NCI-H2029 treated with DMSO at 0.1 percent for 48 hours (cell line): Measurements from ENCODE around the gene JSRP1.

Experiments
- DNase-seq: peaks from one replicate; lab custom pipeline; 2025; lab: John Stamatoyannopoulos, UW

JSRP1 gene, protein sequence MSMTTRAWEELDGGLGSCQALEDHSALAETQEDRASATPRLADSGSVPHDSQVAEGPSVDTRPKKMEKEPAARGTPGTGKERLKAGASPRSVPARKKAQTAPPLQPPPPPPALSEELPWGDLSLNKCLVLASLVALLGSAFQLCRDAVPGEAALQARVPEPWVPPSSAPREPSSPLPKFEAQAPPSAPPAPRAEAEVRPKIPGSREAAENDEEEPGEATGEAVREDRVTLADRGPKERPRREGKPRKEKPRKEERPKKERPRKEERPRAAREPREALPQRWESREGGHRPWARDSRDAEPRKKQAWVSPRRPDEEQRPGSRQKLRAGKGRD

DNA sequence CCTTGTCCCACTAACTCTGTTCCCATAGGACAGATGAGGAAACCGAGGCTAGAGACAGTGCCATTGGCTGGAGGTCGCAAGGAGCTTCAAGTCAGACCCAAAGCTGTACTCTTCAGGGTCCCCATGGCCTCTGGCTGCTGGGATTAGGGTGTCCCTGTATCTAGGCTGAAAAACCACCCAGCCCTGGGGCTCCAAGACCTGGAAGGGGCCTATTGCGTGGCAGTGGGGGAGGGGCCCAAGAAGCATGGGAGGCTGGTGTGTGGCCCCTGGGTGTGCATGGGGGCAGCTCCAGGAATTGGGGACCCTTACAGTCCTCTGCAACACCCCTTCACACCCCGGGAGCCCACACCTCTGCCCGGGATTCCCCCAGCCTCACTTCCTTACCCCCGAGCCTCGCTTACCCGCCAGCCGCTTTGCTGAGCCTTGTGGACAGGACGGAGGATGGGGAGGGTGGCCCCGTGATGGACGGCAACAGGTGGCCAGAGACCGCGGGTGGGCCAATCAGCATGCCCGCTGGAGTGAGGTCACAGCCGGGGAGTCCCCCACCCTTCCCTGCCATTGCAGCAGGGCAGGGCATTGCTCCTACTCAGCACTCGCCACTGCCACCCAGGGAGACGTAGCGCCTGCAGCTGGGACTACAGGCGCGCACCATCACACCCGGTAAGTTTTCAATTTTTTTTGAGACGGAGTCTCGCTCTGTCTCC lies at the start of gene JSRP1:
JSRP1 (minus strand) TSS at position 436 of the 704 bp plus-strand sequence. CDS start 1,103 bp downstream, outside the sequence.
- DNase-seq: peak; percentile 39

DNA sequence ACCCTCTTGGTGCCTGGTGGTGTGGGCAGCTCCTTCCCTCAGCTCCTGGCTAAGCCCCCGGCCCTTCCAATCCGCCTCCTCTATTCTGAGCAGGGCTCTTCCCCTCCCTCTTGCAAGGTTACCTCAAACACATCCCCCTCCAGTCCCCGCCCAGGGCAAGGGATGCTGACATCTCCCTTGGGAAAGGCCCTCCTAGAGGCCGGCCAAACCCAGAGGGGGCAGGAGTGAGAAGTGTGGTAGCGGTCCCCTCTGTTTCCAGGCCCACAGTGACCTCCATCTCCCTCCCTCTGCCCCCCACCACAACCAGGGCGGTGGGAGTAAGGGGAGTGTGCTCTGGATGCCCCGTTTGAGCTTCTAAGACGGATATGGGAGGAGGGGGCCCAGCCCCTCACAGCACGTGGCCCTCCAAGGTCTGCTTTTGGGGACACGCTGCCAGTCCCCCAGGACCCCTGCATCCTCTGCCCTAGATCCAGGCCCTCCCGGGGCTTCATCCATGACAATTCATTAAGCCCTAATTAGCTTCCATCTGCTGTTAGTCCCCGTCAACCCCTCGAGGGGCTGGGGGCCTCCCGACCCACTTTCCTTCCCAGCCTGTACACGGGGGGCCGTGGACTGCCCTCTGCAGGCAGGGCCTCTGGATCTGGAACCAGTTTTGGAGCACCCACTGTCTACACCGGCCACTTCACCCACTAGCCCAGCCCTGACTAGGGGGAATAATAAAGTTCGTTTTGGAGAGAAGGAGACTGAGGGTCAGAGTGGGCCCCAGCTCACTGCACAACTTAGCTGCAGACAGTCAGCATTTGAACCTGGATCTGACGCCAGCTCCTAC lies 49.4 kb upstream of the JSRP1 start:
- DNase-seq: no peak

DNA sequence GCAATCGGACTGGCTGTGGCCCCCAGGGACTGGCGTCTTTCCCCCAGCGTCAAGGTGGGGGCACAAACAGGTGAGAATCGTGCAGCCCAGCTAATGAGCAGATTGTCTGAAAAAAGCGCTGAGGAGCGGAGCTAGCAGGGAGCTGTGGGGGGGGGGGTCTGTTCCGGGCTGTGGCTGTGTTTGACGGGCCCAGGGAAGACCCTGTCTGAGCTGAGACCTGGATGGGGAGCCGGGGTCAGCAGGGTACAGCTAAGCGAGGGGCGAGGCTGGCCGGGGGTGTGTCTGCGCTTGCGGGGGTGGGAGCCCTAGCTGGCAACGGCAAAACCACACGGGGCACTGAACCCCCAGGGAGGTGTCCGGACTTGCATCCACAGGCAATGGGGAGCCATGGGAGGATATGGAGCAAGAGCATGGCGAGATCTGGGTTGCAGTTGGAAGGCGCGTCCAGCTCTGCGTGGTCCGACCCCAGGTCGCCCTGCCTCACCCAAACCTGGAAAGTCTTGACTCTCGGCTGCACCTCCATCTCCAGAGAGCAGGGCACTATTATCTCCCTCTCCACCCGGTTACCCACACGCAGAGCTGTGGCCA lies 47.1 kb upstream of the JSRP1 start:
- DNase-seq: no peak

DNA sequence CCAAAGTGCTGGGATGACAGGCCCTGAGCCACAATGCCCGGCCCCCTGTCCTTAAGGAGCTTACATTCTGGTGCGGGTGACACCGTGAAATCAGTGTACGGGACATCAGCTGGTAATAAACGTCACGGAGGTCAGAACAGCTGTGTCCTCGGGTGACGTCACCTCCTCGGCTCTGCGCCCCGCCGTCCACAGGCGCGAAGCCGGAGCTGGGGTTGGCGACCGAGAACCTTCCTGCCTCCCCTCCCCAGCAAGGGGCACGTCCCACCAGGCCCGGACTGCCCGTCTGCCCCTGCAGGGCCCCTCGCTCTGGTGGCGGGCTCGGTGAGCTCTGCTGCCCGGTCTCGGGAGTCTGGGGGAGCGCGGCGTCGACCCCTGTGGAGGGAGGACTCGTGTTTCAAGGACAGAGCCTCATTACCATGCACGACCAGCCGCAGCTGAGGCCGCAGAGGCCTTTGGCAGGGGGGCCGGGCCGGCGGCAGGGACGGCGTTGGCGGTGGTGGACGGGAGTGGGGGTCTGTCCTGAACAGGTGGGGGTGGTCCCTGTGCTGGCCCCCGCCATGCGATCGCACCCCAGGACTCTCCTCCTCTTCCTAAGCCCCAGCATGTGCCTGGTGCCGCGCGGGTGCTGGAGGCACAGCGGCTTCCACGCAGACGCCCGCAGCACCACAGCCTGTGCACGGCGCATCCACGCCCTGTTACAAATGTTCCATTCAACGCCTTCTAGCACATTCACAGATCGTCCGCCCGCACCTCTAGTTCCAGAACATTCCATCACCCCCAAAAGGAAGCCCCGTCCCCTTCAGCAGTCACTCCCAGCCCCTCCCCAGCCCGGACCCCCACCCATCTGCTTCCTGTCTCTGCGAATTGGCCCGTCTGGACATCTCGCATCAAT lies 46.3 kb upstream of the JSRP1 start:
- no peak for DNase-seq

DNA sequence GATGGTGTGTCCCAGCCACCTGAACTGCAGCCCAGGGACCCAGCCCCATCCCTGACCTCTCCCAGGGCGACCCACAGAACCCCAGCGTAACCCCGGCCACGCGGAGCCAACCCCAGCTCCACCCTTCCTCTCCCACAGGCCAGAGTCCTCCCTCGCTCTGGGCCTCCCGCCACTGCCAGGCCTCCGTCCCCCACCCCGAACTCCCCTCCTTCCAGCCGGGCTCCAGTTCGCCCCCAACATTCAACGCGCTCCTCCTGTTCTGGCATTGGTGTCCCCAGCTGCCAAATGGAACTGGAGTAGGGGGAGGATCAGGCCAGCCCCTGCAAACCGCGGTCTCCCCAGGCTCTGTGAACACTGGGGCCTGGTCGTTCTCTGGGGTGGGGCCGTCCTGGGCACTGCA lies 44.3 kb upstream of the JSRP1 start:
- DNase-seq: no peak

DNA sequence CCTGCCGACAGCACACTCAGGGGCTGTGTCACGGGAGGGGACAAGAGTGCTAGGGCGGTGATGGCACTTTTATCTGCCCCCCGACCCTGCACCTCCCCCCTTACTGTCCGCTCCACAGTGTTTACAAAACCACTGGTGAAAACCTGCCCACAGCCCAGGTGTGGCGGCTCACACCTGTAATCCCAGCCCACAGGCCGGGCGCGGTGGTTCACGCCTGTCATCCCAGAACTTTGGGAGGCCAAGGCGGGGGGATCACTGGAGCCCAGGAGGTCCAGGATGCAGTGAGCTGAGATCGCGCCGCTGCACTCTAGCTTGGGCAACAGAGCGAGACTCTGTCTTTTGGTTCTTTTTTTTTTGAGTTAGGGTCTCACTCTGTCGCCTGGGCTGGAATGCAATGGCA lies 39.9 kb upstream of the JSRP1 start:
- DNase-seq: no peak

DNA sequence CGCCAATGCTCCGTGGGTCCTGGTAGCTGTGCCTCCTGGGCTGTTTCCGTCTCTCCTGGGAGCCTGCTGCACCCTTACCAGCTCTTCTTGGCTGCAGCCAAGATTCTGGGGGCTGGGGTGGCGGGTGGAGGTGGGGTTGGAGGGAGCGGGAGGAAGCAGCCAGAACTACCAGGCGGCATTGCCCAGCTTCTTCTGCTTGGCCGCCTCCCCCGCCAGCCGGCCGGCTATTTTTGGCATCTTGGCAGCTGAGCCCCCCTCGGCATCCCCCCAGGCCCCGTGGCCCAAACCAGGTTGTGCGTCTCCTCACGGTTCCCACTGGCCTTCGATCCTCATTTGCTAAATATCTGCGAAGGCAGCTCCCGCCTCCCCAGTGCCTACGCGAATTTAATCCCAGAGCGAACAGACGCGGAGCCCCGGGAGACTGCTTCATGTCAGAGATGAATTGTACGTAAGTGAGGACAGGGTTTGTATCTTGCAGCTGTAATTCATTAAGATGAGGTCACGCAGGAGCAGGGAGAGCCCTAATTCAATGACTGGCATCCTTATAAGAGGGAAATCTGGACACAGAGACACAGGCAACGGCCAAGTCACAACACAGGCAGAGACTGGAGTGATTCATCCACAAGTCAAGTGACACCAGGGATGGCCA lies 38.6 kb upstream of the JSRP1 start:
- no peak for DNase-seq

DNA sequence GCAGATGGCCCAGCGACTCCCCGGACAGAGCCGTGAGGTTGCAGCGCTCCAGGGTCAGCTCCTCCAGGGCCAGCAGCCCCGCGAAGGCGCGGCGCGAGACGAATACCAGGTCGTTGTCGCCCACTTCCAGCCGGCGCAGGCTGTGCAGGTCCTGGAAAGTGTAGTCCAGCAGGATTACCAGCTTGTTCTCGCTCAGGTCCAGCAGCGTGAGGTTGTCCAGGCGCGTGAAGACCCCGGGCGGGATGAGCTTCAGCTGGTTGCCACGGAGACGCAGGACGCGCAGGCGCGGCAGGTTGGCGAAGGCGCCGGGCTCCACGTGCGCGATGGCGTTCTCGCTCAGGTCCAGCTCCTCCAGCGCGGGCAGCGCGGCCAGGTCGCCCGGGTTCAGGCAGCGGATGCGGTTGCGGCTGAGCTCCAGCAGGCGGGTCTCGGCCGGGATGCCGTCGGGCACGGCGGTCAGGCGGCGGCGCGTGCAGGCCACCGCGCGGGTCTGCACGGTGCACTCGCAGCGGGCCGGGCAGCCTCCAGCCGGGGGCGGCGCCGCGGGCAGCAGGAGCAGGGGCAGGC lies 35.1 kb upstream of the JSRP1 start:
- no peak for DNase-seq

DNA sequence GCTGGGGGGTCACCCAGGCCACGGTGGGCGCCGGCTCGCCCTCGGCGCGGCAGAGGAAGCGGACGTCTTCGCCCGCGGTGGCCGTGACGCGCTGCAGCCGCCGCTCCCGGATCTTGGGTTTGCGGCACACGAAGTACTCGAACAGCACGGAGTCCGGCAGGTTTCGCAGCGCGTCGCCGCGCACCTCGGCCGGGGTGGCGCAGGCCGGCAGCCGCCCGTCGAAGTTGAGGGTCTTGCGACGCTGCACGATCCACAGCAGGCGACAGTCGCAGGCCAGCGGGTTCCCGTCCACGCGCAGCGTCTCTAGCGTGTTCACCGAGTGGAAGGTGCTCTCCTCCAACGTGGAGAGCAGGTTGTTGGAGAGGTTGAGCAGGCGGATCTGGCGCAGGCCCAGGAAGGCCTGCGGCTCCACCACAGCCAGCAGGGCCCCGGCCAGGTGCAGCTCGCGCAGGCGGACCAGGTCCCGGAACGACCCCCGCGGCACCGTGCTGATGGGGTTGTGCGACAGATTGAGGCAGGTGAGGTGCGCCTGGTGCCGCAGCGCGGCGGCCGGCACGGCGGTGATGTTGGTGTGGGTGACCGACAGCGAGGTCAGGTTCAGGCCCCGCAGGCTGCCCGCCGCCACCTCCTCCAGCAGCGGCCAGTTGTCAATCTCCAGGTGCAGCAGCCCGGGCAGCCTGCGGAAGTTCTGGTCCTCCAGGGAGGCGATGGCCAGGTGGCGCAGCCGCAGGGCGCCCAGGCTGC lies 34.4 kb upstream of the JSRP1 start:
- DNase-seq: no peak

DNA sequence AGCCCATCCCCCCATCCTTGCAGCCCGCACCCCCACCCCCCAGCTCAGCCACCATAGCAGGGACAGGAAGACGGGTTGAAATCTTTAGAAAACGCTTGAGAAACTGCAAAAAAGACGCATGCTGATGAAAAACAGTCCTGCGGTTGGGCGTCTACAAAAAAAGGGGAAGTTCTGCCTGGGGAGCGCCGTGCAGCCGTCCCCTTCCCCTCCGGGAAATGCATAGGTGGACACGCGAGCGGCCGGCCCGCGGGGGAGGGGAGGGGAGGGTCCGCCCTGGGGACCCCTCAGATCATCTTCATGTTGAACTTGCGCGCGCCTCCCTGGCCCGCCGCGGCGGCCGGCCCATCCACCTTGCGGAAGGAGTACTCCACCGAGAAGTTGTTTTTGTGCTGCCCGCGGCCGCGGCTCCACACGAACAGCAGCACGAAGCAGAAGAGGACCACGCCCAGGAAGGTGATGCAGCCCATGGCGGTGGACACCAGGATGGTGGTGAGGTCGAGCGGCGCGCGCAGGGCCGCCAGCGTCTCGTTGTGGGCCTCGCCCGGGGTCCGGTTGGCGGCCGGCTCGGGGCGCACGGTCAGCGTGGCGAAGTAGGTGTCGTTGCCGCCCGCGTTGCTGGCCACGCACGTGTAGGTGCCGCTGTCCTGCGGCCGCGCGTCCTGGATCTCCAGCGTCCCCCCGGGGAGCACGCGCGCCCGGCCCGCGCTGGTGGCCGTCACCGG lies 33.7 kb upstream of the JSRP1 start:
- no peak for DNase-seq

DNA sequence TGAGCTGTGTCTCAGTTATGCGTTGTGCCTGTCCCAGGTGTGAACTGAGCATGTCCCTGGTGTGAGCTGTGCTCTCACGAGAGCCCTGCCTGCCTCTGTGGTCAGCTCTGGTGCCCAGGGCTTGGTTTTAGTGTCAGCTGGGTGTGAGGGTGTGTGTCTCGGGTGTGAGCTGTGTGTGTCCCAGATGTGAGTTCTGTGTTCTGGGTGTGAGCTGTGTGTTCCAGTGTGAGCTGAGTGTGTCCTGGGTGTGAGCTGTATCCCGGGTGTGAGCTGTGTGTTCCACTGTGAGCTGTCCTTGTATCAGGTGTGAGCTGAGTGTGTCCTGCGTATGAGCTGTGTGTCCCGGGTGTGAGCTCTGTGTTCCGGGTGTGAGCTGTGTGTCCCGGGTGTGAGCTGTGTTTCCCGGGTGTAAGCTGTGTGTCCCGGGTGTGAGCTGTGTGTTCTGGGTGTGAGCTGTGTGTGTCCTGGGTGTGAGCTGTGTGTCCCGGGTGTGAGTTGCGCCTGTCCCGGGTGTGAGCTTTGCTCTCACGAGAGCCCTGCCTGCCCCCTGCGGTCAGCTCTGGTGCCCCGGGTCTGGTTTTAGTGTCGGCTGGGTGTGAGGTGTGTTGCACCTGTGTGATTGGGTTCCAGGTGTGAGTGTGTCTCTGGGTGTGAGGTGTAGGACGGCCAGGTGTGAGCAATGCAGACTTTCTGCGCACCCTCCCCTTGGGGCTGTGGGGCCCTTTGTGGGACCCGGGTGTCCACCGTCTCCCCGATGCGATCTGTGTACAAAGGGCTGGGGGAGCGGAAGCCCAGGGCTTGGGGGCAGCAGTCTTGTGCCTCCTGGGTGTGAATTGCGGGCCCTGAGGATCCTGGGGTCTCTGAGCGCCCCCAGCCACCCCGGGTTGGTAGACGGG lies 32.8 kb upstream of the JSRP1 start:
- no peak for DNase-seq

DNA sequence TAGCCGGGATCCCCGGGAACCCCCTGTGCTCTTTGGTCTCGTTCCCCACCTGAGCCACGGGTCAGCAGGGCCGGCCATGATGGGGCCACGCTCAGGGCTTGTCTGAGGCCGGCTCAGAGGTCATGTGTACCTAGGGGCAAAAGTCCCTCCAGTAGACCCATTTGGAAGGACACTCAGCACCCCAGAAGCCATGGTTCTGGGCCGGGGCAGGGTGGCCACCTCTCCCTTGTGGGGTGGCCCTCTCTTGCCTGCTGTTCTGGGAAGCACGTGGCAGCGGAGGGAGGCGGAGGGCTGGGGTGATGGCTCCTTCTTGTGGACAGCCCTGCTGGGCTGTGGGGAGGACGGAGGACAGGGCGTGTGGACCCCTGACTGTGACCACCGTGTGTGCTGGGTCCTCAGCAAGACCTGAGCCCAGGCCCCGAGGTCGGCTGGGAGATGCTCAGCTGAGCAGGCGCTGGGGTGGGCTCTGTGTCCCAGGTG lies 32.2 kb upstream of the JSRP1 start:
- no peak for DNase-seq

DNA sequence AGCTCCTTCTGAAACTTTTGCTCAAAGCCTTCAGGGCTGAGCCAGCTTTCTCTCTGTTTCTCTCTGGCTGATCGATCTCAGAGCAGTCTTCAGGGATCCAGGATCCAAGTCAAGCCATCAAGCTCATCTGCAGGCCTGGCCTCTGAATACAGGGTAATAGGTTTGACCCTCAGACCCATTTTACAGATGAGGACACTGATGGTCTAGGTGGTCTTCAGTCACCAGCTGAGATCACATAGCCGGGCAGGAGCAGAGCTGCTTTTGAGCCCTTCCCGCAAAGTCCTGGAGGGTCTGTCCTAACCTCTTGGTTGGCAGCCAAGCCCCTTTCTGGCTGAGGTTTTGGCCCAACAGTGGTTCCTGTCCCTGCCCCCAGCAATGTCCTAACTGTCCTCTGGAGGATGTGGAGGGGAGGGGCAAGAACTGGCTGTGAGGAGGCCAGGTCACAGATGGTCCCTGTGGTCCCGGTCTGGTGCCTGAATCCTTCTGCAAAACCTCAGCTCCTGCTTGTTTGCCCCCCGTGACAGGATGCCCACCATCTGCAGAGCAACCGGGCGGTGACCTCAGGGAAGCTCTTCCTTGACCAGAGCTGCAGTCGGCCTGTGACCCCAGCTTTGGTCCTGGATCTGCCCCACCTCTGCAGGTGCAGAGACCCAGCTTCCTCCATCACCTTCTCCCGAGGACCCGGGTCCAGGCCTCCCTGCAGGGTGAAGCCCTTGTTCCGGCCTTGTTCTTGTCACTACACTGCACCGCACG lies 31.5 kb upstream of the JSRP1 start:
- no peak for DNase-seq

DNA sequence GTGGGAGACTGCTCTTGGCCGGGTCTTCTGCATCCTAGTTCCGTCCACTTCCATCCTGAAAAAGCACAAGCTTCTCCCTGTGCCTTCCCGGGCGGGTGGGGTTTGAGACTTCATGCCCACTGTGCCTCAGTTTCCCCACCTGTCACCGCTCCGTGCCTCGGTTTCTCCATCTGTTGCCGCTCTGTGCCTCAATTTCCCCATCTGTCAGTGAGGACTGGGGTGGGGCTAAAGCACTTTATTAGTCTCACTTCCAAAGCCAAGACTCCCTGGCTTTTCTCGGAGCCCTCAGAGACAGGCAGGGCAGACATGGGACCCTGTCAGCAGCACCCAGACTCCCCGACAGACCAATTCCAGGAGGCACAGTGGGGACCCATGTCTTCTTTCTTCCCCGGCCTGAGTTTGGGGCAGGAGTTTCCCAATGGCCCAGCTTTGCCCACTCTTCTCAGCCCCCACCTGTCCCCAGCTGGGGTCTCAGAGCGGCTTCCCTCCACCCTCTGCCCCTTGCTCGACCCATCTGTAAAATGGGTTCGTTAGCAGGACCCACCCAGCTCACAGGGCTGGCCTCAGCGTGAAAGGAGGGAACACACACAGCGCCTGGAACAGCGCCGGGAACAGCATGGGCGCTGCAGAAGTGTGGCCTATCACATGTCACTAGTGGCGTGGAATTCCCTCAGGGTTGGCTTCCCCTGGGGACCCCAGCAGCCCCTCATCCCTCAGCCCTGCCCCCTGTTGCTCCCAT lies 30.4 kb upstream of the JSRP1 start:
- no peak for DNase-seq

DNA sequence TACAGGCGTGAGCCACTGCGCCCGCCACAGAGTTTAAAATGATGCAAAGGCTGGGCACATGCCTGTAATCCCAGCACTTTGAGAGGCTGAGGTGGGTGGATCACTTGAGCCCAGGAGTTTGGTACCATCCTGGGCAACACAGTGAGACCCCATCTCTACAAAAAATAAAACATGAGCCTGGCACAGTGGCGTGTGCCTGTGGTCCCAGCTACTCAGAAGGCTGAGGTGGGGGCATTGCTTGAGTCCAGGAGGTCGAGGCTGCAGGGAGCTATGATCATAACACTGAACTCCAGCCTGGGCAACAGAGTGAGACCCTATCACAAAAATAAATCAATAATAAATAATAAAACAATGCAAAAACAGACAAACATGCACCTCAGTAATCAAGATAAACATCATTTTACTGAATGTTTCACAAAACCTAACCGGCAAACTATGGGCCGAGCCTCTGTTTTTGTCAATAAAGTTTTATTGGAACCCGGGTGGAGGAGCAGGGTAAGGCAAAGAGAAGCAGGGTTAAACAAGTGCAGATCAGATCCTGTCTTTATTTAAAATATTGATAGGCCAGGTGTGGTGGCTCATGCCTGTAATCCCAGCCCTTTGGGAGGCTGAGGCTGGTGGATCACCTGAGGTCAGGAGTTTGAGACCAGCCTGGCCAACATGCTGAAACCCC lies 27.8 kb upstream of the JSRP1 start:
- DNase-seq: no peak

DNA sequence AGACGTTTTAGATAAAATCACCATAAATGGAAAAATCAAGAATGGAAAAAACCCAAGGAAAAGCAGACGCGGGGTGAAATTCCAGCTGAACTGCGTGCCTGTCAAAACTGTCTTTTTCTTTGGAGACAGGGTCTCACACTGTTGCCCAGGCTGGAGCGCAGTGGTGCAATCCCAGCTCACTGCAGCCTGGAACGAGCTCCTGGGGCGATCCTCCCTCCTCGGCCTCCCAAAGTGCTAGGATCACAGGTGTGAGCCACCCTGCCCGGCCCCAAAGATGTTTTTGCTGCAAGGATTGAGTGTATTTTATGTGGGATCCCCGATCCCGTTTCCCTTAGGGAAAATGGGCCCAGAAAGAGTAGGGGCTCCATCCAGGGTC lies 26.6 kb upstream of the JSRP1 start:
- DNase-seq: no peak
